Stomach (tissue), 9 donors: ENCODE measurements around the gene B3GNT3. TPM values are rescaled to one million over a fixed set of nuclear protein-coding genes. Genes with fewer than 3 reads are reported as not detected.

ENCODE experiments used
- DNase-seq, 2 donors: peaks; one replicate each; pipeline versions ENCODE4 v3.0.0 to v3.0.0-alpha.2; 2013 to 2019
- H3K27ac ChIP-seq, 5 donors: fragments of 200-600 bp in 4 of 5; sonication (generic) in 4 of 5; one replicate each; pipeline ENCODE4 v1.5.1; 2013 to 2019; ENCODE audit warnings: mild to moderate bottlenecking in 1 of 5, moderate library complexity in 1 of 5
- H3K27me3 ChIP-seq, 3 donors: fragments of 200-600 bp; sonication (generic); one replicate each; pipeline ENCODE4 v1.5.1; 2017 to 2019; ENCODE audit warnings: mixed run types in 1 of 3
- H3K36me3 ChIP-seq, 4 donors: fragments of 200-600 bp; sonication (generic); 1 replicate in 3 of 4; 2 replicates in 1 of 4; pipeline ENCODE4 v1.5.1; 2016 to 2019
- H3K4me1 ChIP-seq, 4 donors: fragments of 200-600 bp; sonication (generic); one replicate each; pipeline ENCODE4 v1.5.1; 2016 to 2019
- H3K4me3 ChIP-seq, 4 donors: fragments of 200-600 bp; sonication (generic) in 3 of 4; one replicate each; pipeline ENCODE4 v1.5.1; 2016 to 2019; ENCODE audit warnings: mild to moderate bottlenecking in 1 of 4
- H3K9me3 ChIP-seq, 4 donors: fragments of 200-600 bp; sonication (generic); one replicate each; pipeline ENCODE4 v1.5.1; 2016 to 2019
- EP300 ChIP-seq: sonication (generic); formaldehyde crosslinking; IDR thresholded peaks from one replicate; pipeline ENCODE4 v1.6.1; 2017; ENCODE audit warnings: antibody characterized with exemption
- POLR2A ChIP-seq, 4 donors: fragments of 450-650 bp; IDR thresholded peaks; one replicate each; pipeline ENCODE4 v1.6.1; 2016; ENCODE audit warnings: antibody characterized with exemption in 4 of 4, control low read depth in 2 of 4, mild to moderate bottlenecking in 1 of 4, moderate library complexity in 1 of 4
- POLR2AphosphoS5 ChIP-seq, 3 donors: sonication (generic); formaldehyde crosslinking; IDR thresholded peaks; one replicate each; pipeline ENCODE4 v1.6.1; 2016; ENCODE audit warnings: antibody characterized with exemption in 3 of 3
- WGBS, 5 donors: extraction: QIAGEN DNeasy Blood & Tissue Kit in 3 of 5; methylation state at CpG; one replicate each; pipeline versions ENCODE4 v1.1.5 to v1.1.7; 2013 to 2018; 5-methylcytosine and 5-hydroxymethylcytosine counted together
- intact Hi-C: fragments of 100-400 bp; cut with DNase I; formaldehyde crosslinking; loops from one replicate; pipeline ENCODE4 v1.15.1; 2023; ENCODE audit warnings: low total_unique reads
- polyA plus RNA-seq, 3 donors: library from polyadenylated mRNA; stranded (reverse); fragments of 200-250 nt; gene quantifications; one replicate each; pipeline ENCODE4 v1.2.3, GENCODE V29; 2013
- total RNA-seq, 5 donors: library from RNA; depleted of rRNA; stranded (reverse); fragments of >200 nt; gene quantifications; one replicate each; pipeline versions ENCODE4 v1.1.0 to v1.2.3, GENCODE V29; 2014 to 2016
- TF ChIP-seq, protein P1 (sequence below), 7 experiments: fragments of 450-650 bp in 4 of 7; fragments of 200-600 bp in 3 of 7; sonication (generic) in 3 of 7; IDR thresholded peaks; one replicate each; pipeline ENCODE4 v1.5.1; 2016 to 2019; ENCODE audit warnings: antibody characterized with exemption in 7 of 7, control low read depth in 2 of 7, mild to moderate bottlenecking in 1 of 7
- donor health status: healthy with polysubstance abuse.
- donor health status: Bipolar disorder and iron deficiency.
- donor health status: healthy.

The B3GNT3 gene
- total and polyA plus RNA-seq, 8 donors = 11.3 to 117 (median 20.2) TPM

DNA sequence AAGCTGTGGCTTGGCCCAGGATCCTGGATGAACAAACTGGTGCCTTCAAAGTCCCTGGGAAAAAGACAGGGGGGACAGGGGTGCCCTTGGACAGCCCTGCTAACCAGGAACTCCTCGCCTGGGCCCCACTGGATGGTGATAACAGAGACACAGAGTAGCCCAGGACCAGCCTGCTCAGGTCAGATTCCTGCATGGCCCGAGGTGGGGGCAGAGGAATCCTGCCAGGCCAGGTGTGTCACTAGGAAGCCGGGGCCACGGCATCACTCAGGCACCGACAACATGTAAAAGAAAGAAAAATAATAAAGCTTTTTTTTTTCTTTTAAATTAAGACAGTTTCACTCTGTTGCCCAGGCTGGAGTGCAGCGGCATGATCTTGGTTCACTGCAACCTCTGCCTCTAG, 59.1 kb downstream of the B3GNT3 start:
- DNase-seq = no peak
- Histone ChIP-seq H3K27ac (no peak overlapping the region), H3K27me3 (no peaks in the 10 kb centered on the region), H3K4me1 (peaks cover 0 to 31% (median 4%) of the 10 kb centered on the region in 4 donors), H3K9me3 (no peaks in the 10 kb centered on the region), H3K36me3 (no peaks in the 10 kb centered on the region), H3K4me3 (no peak overlapping the region)
- intact Hi-C loops = no loop called here
- WGBS, 5 donors = 65 to 89% (median 77%) methylated on average over 6 of the region's 6 CpGs
- TF ChIP-seq POLR2AphosphoS5 (IDR thresholded peaks at IDR 0.05) (no peak), POLR2A (IDR thresholded peaks at IDR 0.05) (no peak), EP300 (no peak)
- TF ChIP-seq, protein P1, sequence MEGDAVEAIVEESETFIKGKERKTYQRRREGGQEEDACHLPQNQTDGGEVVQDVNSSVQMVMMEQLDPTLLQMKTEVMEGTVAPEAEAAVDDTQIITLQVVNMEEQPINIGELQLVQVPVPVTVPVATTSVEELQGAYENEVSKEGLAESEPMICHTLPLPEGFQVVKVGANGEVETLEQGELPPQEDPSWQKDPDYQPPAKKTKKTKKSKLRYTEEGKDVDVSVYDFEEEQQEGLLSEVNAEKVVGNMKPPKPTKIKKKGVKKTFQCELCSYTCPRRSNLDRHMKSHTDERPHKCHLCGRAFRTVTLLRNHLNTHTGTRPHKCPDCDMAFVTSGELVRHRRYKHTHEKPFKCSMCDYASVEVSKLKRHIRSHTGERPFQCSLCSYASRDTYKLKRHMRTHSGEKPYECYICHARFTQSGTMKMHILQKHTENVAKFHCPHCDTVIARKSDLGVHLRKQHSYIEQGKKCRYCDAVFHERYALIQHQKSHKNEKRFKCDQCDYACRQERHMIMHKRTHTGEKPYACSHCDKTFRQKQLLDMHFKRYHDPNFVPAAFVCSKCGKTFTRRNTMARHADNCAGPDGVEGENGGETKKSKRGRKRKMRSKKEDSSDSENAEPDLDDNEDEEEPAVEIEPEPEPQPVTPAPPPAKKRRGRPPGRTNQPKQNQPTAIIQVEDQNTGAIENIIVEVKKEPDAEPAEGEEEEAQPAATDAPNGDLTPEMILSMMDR (IDR thresholded peaks at IDR 0.05) = no peak

DNA sequence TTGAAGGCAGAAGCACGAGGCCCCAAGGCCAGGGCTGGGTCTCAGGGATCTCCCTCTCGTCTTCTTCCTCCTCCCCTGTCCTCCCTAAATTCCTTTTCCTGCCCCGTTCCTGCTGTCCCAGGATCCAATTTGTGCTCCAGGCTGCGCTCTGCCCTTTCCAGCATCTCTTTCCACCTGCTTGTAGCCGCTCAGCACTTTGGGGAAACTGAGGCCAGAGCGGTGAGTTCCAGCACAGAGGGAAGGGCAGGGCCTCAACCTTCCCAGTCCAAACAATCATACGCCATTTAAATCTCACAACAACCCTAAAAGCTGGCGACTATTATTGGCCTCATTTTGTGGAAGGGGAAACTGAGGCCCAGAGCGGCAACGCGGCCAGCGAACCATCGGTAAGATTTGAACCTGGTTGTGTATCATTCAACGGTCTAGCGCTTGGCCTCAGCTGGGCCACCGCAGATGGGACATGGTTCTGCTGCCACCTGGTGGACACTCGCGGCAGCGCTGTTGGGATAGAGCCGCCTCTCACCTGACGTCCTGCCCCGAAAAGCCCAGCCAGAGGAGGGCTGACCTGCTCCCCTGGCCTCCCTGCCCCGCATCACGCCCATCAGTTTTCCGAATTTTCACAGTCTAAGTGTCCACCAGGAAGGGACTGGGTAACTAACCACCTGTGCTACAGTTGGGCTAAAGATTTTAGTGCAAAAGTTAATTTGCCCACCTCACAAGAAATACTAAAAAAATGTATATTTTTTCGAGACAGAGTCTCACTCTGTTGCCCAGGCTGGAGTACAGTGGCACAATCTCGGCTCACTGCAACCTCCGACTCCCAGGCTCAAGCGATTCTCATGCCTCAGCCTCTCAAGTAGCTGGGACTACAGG, 60.6 kb downstream of the B3GNT3 start:
- peak; percentile 93 for DNase-seq
- Histone ChIP-seq H3K9me3 (no peaks in the 10 kb centered on the region), H3K27ac (no peak overlapping the region), H3K27me3 (no peaks in the 10 kb centered on the region), H3K4me3 (no peak overlapping the region), H3K36me3 (no peaks in the 10 kb centered on the region), H3K4me1 (peaks cover under 1 to 23% (median 11%) of the 10 kb centered on the region in 4 donors)
- intact Hi-C loops = no loop called here
- no peak for TF ChIP-seq EP300
- peak in 1 of 3 donors; percentile 76 for TF ChIP-seq POLR2AphosphoS5 (IDR thresholded peaks at IDR 0.05)
- no peak for TF ChIP-seq POLR2A (IDR thresholded peaks at IDR 0.05)
- TF ChIP-seq, protein P1 (IDR thresholded peaks at IDR 0.05) = peak in 5 of 7 experiments; percentile 91 to 99 (median 98)
- WGBS, 5 donors = 13 to 16% (median 14%) methylated on average over 27 to 29 of the region's 29 CpGs

- TF ChIP-seq EP300 = no peak
- TF ChIP-seq POLR2A (IDR thresholded peaks at IDR 0.05) = peak in 2 of 4 donors; percentile 53 to 80
- TF ChIP-seq POLR2AphosphoS5 (IDR thresholded peaks at IDR 0.05) = peak; percentile 86 to 99 (median 97)
- TF ChIP-seq, protein P1 (IDR thresholded peaks at IDR 0.05) = peak in 5 of 7 experiments; percentile 73 to 95 (median 76)
- WGBS, 5 donors = 0% methylated on average over 24 to 80 of the region's 80 CpGs
- intact Hi-C loops = loop anchor here (5.0 to 10.0 kb wide), 2 partner anchors 78 to 135 kb away; no protein-coding TSS in a partner anchor
- Histone ChIP-seq H3K27me3 (no peaks in the 10 kb centered on the region), H3K4me1 (peaks cover 33 to 59% (median 49%) of the 10 kb centered on the region in 4 donors), H3K36me3 (peaks cover 32 to 41% (median 37%) of the 10 kb centered on the region in 4 donors), H3K9me3 (no peaks in the 10 kb centered on the region), H3K4me3 (peak within 1 kb of the TSS; percentile 94 to 100 (median 98)), H3K27ac (peak within 1 kb of the TSS; percentile 87 to 98 (median 94))
- DNase-seq = peak; percentile 99 to 100
Measured at GRCh38 chr19:17859533-17860330, 64.8 kb downstream of the B3GNT3 start, which contains the start of gene RPL18A. Gene RPL18A (plus strand): TSS chr19:17859910. CDS start chr19:17859957, 47 bp downstream.
